ENCODE measurements around the gene SV2B.

Gene SV2B

GRCh38 chr15:91116113-91117067 lies 16.3 kb downstream of the SV2B start:
- peak; percentile 48 for FAIRE-seq
- no peak for DNase-seq (ENCODE audit: insufficient read length, low spot score)

GRCh38 chr15:91117375-91117774 lies 17.3 kb downstream of the SV2B start:
- no peak for TF ChIP-seq CTCF (IDR thresholded peaks at IDR 0.05; ENCODE audit: insufficient read depth, missing control alignments)
- FAIRE-seq (no peak), DNase-seq (ENCODE audit: insufficient read length, low spot score) (no peak)

More at GRCh38 chr15:91116113-91117067, 16.3 kb downstream of the SV2B start:
- TF ChIP-seq CTCF (IDR thresholded peaks at IDR 0.05; ENCODE audit: insufficient read depth, missing control alignments): no peak

- peak; percentile 80 for FAIRE-seq
- peak; percentile 44 for DNase-seq (ENCODE audit: insufficient read length, low spot score)
- TF ChIP-seq CTCF (IDR thresholded peaks at IDR 0.05; ENCODE audit: insufficient read depth, missing control alignments): no peak
These were observed 18.9 kb downstream of the SV2B start for GRCh38 chr15:91118817-91119590.

GRCh38 chr15:91122296-91122695 lies 22.2 kb downstream of the SV2B start:
- FAIRE-seq: no peak
- DNase-seq (ENCODE audit: insufficient read length, low spot score): no peak
- no peak for TF ChIP-seq CTCF (IDR thresholded peaks at IDR 0.05; ENCODE audit: insufficient read depth, missing control alignments)

- DNase-seq (ENCODE audit: insufficient read length, low spot score) (no peak), FAIRE-seq (peak; percentile 76)
- TF ChIP-seq CTCF (IDR thresholded peaks at IDR 0.05; ENCODE audit: insufficient read depth, missing control alignments): no peak
These were observed 24.1 kb downstream of the SV2B start for GRCh38 chr15:91124132-91124531.

- TF ChIP-seq CTCF (IDR thresholded peaks at IDR 0.05; ENCODE audit: insufficient read depth, missing control alignments): no peak
- DNase-seq (ENCODE audit: insufficient read length, low spot score) (no peak), FAIRE-seq (no peak)
These were observed 25.1 kb downstream of the SV2B start for GRCh38 chr15:91125162-91125561.
